WTC11 (cell line): ENCODE measurements around the gene MBP.

ENCODE experiments used
- CDX4 ChIP-seq: fragments of 250-450 bp; sonication (Bioruptor Pico); IDR thresholded peaks from 2 replicates; pipeline ENCODE4 v1.9.0; 2021; ENCODE audit warnings: moderate library complexity, mild to moderate bottlenecking, inconsistent platforms, borderline replicate concordance
- CREB1 ChIP-seq: sonication (generic); formaldehyde crosslinking; IDR thresholded peaks from 2 replicates; pipeline ENCODE4 v1.8.0; 2023; ENCODE audit warnings: mild to moderate bottlenecking, missing genetic modification reagents
- ETV6 ChIP-seq: sonication (generic); formaldehyde crosslinking; IDR thresholded peaks from 2 replicates; pipeline ENCODE4 v1.8.1; 2022; ENCODE audit warnings: mild to moderate bottlenecking, missing genetic modification reagents
- KAT7 ChIP-seq: sonication (generic); formaldehyde crosslinking; IDR thresholded peaks from 2 replicates; pipeline ENCODE4 v1.8.1; 2023; ENCODE audit warnings: missing genetic modification reagents, mild to moderate bottlenecking, borderline replicate concordance
- MLX ChIP-seq: sonication (generic); formaldehyde crosslinking; IDR thresholded peaks from 2 replicates; pipeline ENCODE4 v1.8.1; 2023; ENCODE audit warnings: mild to moderate bottlenecking, missing genetic modification reagents, moderate library complexity
- PRDM15 ChIP-seq: sonication (generic); formaldehyde crosslinking; IDR thresholded peaks from 2 replicates; pipeline ENCODE4 v1.8.0; 2022; ENCODE audit warnings: missing genetic modification reagents
- ZNF423 ChIP-seq: fragments of 250-450 bp; sonication (Bioruptor Pico); IDR thresholded peaks from 2 replicates; pipeline ENCODE4 v2.1.2; 2022; ENCODE audit warnings: mild to moderate bottlenecking, moderate library complexity
- TF ChIP-seq, protein P1 (sequence below): sonication (generic); formaldehyde crosslinking; IDR thresholded peaks from 2 replicates; pipeline ENCODE4 v1.8.0; 2023; ENCODE audit warnings: missing genetic modification reagents
- TF ChIP-seq, protein P2 (sequence below): fragments of 200-600 bp; IDR thresholded peaks from 2 replicates; pipeline ENCODE4 v1.8.0; 2022; ENCODE audit warnings: antibody characterized with exemption

GRCh38 chr18:76956648-76957047 is 175.9 kb downstream of the MBP start:
- TF ChIP-seq MLX (CRISPR knock-in tag) (no peak), KAT7 (CRISPR knock-in tag) (no peak), CREB1 (CRISPR knock-in tag) (no peak), ZNF423 (CRISPR knock-in tag) (no peak), ETV6 (CRISPR knock-in tag) (no peak), CDX4 (no peak), PRDM15 (CRISPR knock-in tag) (no peak)
- TF ChIP-seq, protein P1, sequence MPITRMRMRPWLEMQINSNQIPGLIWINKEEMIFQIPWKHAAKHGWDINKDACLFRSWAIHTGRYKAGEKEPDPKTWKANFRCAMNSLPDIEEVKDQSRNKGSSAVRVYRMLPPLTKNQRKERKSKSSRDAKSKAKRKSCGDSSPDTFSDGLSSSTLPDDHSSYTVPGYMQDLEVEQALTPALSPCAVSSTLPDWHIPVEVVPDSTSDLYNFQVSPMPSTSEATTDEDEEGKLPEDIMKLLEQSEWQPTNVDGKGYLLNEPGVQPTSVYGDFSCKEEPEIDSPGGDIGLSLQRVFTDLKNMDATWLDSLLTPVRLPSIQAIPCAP (CRISPR knock-in tag), result no peak
- TF ChIP-seq, protein P2, sequence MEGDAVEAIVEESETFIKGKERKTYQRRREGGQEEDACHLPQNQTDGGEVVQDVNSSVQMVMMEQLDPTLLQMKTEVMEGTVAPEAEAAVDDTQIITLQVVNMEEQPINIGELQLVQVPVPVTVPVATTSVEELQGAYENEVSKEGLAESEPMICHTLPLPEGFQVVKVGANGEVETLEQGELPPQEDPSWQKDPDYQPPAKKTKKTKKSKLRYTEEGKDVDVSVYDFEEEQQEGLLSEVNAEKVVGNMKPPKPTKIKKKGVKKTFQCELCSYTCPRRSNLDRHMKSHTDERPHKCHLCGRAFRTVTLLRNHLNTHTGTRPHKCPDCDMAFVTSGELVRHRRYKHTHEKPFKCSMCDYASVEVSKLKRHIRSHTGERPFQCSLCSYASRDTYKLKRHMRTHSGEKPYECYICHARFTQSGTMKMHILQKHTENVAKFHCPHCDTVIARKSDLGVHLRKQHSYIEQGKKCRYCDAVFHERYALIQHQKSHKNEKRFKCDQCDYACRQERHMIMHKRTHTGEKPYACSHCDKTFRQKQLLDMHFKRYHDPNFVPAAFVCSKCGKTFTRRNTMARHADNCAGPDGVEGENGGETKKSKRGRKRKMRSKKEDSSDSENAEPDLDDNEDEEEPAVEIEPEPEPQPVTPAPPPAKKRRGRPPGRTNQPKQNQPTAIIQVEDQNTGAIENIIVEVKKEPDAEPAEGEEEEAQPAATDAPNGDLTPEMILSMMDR, result no peak
